Upper lobe of right lung (tissue), 1 donor: ENCODE results near the gene NR1D1. TPM values are rescaled to one million over a fixed set of nuclear protein-coding genes. Genes with fewer than 3 reads are reported as not detected.

ENCODE experiments used
- ATAC-seq: fragments of 200-7000 bp; cut with Tn5 transposase; one replicate; pipeline ENCODE4 v1.9.1; 2020; ENCODE audit warnings: mild to moderate bottlenecking, moderate library complexity
- DNase-seq: peaks from one replicate; pipeline ENCODE4 v3.0.0-alpha.2; 2020
- H3K27ac ChIP-seq: fragments of 200-600 bp; one replicate; pipeline ENCODE4 v1.8.0; 2022
- H3K27me3 ChIP-seq: fragments of 200-600 bp; one replicate; pipeline ENCODE4 v1.8.0; 2022; ENCODE audit warnings: mild to moderate bottlenecking
- H3K36me3 ChIP-seq: fragments of 200-600 bp; one replicate; pipeline ENCODE4 v1.8.0; 2022
- H3K4me1 ChIP-seq: fragments of 200-600 bp; one replicate; pipeline ENCODE4 v1.8.0; 2022
- H3K4me3 ChIP-seq: fragments of 200-600 bp; one replicate; pipeline ENCODE4 v1.8.0; 2022; ENCODE audit warnings: mild to moderate bottlenecking
- H3K9me3 ChIP-seq: fragments of 200-600 bp; one replicate; pipeline ENCODE4 v1.8.0; 2022
- intact Hi-C: fragments of 100-400 bp; cut with DNase I; formaldehyde crosslinking; loops from one replicate; pipeline ENCODE4 v1.11.0; 2022
- total RNA-seq: library from RNA; stranded (reverse); fragmentation: NEBNext Ultra II Directional; extraction: Animal tissue kit (Norgen Biotek cat#: 25700); gene quantifications from one replicate; pipeline ENCODE4 v1.2.1, GENCODE V29; 2021
- TF ChIP-seq, protein P1 (sequence below): fragments of 200-600 bp; IDR thresholded peaks from one replicate; pipeline ENCODE4 v1.8.0; 2022; ENCODE audit warnings: antibody characterized with exemption
- donor health status: DM: no; HTN: yes; CAD: no; lungs with severe emphysema.

Gene NR1D1
- total RNA-seq, 1 donor from 2014 or later: 24.9 TPM

DNA sequence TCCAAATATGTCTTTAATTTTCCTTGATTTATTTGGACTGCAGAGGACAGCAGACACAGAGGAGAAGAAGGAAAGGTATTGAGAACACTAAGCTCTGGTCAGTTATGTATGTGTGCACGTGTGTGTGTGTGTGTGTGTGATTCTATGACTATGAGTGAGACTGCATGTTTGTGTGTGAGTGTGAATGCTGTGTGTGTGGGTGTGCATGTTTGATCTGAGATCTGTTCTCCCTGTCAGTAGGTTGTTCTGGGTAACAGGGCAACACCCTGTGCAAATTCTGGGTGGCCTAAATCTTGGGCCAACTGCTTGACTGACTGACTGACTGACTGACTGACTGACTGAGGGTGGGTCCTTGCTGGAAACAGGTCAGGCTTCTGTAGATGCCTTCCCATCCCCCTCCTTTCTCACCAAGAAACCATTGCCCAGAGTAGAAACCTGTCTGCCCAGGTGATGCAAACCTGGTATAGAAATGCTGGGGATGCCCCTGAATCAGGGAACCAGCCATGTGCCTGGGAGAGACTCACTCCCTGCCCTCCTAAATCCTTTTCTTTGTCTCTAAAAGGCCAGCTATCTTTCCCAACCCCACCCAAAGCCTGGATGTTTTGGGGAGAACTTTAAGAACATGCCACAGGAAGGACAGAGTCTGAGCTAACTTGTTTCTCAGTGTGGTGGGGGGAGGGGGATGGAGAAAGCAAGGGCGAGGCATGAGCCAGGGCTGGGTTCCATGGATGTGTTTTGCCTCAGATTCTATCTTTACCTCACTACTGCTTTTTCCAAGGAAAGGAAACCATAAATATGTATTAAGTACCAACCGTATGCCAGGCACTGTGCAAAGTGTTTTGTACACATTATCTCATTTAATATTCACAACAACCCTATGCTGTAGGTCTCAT is 4.5 kb upstream of the NR1D1 start:
- no peak overlapping the region for H3K4me3 ChIP-seq
- DNase-seq (no peak), ATAC-seq (no peak)
- no peaks in the 10 kb centered on the region for H3K9me3 ChIP-seq
- TF ChIP-seq, protein P1, sequence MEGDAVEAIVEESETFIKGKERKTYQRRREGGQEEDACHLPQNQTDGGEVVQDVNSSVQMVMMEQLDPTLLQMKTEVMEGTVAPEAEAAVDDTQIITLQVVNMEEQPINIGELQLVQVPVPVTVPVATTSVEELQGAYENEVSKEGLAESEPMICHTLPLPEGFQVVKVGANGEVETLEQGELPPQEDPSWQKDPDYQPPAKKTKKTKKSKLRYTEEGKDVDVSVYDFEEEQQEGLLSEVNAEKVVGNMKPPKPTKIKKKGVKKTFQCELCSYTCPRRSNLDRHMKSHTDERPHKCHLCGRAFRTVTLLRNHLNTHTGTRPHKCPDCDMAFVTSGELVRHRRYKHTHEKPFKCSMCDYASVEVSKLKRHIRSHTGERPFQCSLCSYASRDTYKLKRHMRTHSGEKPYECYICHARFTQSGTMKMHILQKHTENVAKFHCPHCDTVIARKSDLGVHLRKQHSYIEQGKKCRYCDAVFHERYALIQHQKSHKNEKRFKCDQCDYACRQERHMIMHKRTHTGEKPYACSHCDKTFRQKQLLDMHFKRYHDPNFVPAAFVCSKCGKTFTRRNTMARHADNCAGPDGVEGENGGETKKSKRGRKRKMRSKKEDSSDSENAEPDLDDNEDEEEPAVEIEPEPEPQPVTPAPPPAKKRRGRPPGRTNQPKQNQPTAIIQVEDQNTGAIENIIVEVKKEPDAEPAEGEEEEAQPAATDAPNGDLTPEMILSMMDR: no peak
- peak overlapping the region; percentile 95 for H3K27ac ChIP-seq
- H3K4me1 ChIP-seq: peaks cover 86% of the 10 kb centered on the region
- no peaks in the 10 kb centered on the region for H3K27me3 ChIP-seq
- H3K36me3 ChIP-seq: no peaks in the 10 kb centered on the region
- intact Hi-C loops: no loop called here

DNA sequence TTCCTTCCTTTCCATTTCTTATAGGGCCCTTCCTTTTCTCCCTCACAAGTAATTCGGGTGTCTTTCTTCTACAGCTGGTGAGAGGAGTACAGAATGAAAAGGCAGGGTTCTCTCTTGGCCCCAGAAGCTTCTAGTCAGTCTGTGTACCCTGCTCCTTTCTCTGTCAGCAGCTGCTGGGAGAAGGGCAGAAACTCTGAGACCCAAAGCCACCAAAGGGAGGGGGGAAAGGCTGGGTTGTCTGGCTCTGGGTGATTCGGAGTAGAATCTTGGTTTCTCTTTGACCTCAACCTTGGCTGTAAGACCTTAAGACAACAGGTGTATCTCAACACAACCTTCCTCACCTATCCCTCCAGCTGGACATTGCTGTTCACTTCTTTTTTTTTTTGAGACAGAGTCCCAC is 3.3 kb upstream of the NR1D1 start:
- no peak for DNase-seq
- Histone ChIP-seq H3K27me3 (no peaks in the 10 kb centered on the region), H3K9me3 (no peaks in the 10 kb centered on the region), H3K27ac (peak overlapping the region; percentile 76), H3K4me3 (no peak overlapping the region), H3K4me1 (peaks cover 76% of the 10 kb centered on the region), H3K36me3 (no peaks in the 10 kb centered on the region)
- ATAC-seq: no peak
- intact Hi-C loops: no loop called here
- TF ChIP-seq, protein P1: no peak

DNA sequence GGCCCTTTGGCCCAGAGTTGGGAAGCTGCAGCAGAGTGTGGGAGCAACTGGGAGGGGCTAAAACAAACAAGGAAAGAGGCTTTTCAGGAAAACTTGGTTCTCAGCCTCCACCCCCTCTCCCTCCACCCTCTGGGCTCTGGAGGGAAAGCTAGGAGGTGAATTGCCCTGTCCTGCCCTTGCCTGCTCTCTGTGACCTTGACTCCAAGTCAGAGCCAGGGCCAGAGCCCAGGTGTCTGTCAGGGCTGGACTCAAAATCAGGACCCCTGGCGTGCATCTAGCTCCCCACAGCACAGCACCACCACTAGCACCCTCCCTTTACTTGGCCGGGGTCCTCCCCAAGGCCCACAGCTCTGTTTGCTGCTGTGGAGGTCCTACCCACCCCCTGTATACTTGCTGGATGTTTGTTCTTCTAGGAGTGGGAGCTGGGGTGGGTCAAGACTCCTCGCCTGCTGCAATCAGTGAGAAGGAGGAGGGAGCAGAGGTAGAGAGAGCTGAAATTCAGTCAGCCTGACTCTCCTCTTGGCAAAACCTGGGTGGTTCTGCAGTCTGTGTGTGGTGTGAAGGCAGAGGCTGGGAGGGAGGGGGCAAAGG is 2.8 kb upstream of the NR1D1 start:
- Histone ChIP-seq H3K4me3 (no peak overlapping the region), H3K9me3 (no peaks in the 10 kb centered on the region), H3K4me1 (peaks cover 76% of the 10 kb centered on the region), H3K27ac (peak overlapping the region; percentile 76), H3K36me3 (no peaks in the 10 kb centered on the region), H3K27me3 (no peaks in the 10 kb centered on the region)
- DNase-seq (no peak), ATAC-seq (no peak)
- TF ChIP-seq, protein P1: no peak
- intact Hi-C loops: no loop called here

DNA sequence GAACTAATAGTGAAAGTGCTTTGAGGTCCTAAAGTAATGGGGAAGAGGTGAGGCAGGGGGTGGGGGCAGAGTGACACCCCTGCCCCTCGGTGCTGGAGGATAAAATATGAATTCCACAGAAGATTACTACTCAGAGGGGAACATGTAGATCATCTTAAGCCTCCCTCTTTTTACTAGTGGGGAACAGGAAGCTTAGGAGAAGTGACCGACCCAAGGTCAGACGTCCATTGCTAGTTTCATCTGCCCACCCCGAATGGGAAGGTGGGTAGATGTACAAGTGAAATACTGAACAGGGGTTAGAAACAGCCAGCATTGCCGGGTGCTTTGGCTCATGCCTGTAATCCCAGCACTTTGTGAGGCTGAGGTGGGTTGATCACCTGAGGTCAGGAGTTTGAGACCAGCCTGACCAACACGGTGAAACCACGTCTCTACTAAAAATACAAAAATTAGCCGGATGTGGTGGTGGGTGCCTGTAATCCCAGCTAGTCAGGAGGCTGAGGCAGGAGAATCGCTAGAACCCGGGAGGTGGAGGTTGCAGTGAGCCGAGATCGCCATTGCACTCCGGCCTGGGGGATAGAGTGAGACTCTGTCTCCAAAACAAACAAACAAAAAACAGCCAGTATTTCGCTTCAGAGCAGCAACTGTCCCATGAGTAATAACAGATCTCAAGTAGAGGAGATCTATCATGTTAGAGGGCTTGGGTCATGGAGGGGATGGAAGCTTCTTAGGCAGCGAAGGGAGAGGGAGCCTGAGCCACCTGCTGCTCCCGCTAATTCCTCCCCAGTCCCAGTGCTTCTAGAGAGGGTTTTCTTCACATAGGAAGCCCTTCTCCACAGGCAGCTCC is 1.2 kb upstream of the NR1D1 start:
- Histone ChIP-seq H3K9me3 (no peaks in the 10 kb centered on the region), H3K27me3 (no peaks in the 10 kb centered on the region), H3K27ac (peak overlapping the region; percentile 95), H3K4me3 (peak overlapping the region; percentile 86), H3K4me1 (peaks cover 76% of the 10 kb centered on the region), H3K36me3 (peaks cover 8% of the 10 kb centered on the region)
- intact Hi-C loops: no loop called here
- ATAC-seq (no peak), DNase-seq (no peak)
- TF ChIP-seq, protein P1: no peak

DNA sequence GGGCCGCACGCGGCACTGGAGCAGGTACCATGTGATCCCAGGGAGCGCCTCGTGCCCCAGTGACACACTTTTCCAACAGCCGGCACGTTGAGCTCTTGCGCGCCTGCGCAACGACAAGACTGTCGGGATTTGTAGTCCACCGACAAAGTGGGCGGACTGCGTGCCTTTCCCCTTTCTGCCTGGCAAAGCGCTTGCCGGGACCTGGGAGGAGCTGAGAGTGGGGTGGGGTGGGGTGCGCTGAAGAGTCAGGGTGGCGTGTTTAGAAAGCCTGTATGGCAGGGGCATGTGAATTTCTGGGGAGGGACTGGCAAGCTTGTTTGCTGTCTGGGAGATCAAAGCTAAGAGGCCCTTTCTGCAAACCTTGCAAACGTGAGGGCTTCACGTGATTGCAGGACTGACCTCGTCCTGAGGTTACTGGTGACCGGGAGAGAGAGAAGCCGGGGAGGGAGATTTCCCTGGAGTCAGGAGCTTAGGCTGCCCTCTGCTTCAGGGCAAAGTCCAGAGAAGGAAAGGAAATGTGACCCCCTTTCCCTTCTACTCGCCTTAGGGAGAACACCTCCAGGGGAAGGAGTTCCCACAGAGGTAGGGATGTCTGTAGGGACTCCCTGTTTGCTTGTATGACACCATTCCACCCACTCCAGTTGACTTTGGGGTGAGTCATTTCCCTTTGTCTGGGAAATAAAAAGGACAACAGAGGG is 429 bp upstream of the NR1D1 start:
- DNase-seq (peak; percentile 99), ATAC-seq (peak; percentile 73)
- Histone ChIP-seq H3K36me3 (peaks cover 16% of the 10 kb centered on the region), H3K27me3 (no peaks in the 10 kb centered on the region), H3K9me3 (no peaks in the 10 kb centered on the region), H3K4me3 (peak overlapping the region; percentile 86), H3K27ac (peak overlapping the region; percentile 95), H3K4me1 (peaks cover 76% of the 10 kb centered on the region)
- intact Hi-C loops: no loop called here
- TF ChIP-seq, protein P1: no peak
